ENCODE data around the gene FRY.

Gene FRY

DNA sequence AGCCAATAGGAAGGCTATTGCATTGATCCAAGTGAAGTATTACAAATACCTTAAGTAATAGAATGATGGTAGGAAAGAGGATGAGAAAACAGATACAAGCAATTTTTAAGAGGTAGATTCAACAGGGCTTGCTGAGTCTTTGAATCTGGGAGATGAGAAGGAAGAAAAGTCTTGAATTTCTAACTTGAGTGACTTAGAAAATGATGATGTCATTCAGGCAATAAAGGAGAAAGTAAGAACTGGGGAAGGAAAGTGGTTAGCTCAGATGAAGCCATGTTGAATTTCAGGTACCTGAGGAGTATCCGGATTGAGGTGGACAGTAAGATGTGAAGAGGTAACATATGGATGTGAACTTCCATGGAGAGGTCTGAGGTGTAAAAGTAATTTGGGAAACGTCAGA, 15.5 kb upstream of the FRY start:
- DNase-seq (ENCODE audit: low read depth in 1 of 2, low spot score in 1 of 2), result no peak

- DNase-seq (ENCODE audit: low read depth in 1 of 2, low spot score in 1 of 2), result no peak
Measured at GRCh38 chr13:32016631-32017030, 14.9 kb upstream of the FRY start.

DNA sequence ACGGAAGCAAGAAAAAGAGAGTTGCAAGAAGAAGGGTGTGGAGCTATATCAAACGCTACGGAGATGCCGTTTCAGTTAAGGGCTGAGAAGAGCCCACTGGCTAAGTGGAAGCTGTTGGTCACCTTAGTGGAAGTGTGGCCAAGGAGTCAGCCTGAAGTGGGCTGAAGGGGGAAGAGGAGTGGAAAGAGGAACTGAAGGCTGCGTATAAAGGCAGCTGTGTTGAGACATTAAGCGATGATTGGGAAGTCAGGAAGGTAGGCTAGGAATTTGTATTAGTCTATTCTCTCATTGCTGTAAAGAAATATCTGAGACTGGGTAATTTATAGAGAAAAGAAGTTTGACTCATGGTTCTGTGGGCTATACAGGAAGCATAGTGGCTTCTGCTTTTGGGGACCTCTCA, 14.1 kb upstream of the FRY start:
- no peak for DNase-seq (ENCODE audit: low read depth in 1 of 2, low spot score in 1 of 2)

DNA sequence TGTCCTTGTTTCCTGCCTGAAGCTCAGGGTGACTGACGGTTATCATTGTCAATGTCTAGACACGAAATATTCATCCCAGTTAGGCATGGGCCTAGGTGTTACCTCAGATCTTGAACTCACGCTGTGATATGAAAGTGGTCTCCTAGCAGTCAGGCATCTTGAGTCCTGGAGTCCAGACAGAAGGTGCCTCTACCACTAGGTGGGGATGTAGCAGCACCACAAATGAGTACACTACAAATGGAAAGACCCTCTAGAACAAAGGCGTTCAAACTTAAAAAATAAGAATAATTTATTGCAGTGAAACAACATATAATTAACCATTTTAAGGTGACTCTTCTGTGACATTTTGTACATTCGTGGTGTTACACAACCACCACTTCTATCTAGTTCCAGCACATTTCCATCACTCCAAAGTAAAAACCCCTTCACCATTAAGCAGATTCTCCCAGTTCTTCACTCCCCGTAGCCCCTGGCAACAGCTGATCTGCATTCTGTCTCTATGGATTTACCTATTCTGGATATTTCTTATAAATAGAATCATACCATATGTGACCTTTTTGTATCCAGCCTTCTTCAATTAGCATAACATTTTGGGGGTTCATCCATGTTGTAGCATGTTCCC, 11.9 kb upstream of the FRY start:
- peak in 1 of 2 donors; percentile 3 for DNase-seq (ENCODE audit: low read depth in 1 of 2, low spot score in 1 of 2)

- DNase-seq (ENCODE audit: low read depth in 1 of 2, low spot score in 1 of 2), result no peak
Measured at GRCh38 chr13:32021785-32022184, 9.8 kb upstream of the FRY start.

- no peak for DNase-seq (ENCODE audit: low read depth in 1 of 2, low spot score in 1 of 2)
Measured at GRCh38 chr13:32022311-32022710, 9.3 kb upstream of the FRY start.

DNA sequence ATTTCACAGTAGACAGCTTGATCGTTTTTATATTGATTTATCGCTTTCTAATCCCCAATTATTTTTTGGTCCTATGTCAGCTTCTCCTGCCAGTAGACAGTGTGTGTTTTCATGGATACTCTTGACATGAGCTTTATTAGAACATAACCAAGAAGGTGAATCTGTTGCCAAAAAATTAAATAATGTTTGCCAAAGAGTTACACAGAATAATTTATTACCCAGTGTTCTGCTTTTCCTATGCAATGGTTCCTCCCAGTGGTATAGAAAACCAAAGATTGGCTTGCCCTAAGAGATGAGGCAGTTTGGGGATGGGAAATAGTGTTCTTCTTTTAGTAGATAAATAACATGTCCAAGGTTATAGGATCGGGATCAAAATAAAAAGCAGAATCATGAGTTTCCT, 8.5 kb upstream of the FRY start:
- DNase-seq (ENCODE audit: low read depth in 1 of 2, low spot score in 1 of 2), result no peak

DNA sequence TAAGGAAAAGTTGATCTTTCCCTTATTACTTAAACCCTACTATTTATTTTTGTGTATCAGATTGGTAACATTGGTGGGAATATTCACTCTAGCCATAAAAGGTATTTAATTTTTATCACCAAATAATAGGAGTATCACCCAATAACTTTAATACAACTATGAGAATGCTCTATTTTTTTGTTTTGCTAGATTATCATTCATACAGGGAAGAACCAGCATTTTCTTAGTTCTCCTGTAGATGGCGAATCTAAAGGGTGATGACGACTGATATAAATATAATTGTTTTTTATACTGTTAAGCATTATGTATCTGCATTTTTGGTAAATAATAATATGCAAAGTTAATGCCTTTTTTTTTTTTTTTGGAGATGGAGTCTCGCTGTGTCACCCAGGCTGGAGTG, 7.9 kb upstream of the FRY start:
- no peak for DNase-seq (ENCODE audit: low read depth in 1 of 2, low spot score in 1 of 2)

DNA sequence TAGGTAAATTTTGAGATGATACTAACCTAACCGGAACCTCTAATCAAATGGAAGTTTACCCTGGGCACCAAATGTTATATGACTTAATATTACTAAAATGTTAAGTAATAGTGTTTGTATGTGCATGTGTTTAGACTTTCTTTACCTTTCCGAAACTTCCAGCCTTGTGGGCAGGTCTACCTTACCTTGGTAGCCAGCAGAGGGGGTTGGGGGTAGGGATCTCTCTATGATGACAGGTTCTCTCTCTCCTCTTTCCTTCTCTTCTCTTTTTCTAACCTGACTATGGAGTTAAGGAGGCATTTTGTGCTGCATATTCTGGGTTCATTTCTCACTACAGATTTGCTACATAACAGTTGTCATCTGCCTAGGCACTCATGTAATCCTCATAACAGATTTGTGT, 6.8 kb upstream of the FRY start:
- DNase-seq (ENCODE audit: low read depth in 1 of 2, low spot score in 1 of 2), result no peak

DNA sequence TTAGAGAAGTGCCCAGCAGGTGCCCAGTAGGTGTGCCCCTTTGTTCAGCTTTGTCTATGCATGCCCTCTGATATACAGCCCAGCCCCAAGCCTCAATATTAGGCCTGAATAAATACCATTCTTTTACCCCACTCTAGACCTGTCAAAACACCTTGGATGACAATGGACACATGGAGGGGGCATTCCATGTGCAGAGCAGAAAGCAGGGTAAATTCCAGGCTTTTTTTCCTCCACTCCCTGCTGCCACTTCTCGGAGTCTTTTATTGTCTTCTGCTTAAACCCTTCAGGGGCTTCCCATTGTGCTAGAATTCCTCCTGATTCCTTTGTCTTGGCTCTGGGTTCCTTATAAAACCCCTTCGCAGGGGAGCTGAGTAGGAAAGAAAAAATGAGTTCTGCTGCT, 5.8 kb upstream of the FRY start:
- no peak for DNase-seq (ENCODE audit: low read depth in 1 of 2, low spot score in 1 of 2)

DNA sequence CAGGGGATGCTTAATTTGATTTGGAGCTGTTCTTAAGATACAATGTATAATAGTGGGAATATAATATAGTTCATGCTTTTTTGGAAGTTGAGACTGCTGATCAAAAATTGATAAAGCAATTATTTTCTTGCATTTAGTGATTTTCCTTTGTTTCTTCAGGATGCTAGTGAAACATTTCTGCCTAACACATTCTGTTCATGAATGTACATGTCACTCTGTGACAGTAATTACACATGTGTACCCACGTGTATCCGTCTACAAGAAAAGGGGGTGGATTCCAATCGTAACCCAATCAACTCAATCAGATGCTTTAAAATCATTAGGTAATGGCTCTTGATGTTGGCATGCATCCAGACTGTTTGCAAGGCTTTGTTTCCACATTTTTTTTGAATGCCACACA, 5.0 kb upstream of the FRY start:
- no peak for DNase-seq (ENCODE audit: low read depth in 1 of 2, low spot score in 1 of 2)

- no peak for DNase-seq (ENCODE audit: low read depth in 1 of 2, low spot score in 1 of 2)
Measured at GRCh38 chr13:32028711-32029110, 2.9 kb upstream of the FRY start.

GRCh38 chr13:32029684-32030083, 1.9 kb upstream of the FRY start:
- DNase-seq (ENCODE audit: low read depth in 1 of 2, low spot score in 1 of 2), result no peak

DNA sequence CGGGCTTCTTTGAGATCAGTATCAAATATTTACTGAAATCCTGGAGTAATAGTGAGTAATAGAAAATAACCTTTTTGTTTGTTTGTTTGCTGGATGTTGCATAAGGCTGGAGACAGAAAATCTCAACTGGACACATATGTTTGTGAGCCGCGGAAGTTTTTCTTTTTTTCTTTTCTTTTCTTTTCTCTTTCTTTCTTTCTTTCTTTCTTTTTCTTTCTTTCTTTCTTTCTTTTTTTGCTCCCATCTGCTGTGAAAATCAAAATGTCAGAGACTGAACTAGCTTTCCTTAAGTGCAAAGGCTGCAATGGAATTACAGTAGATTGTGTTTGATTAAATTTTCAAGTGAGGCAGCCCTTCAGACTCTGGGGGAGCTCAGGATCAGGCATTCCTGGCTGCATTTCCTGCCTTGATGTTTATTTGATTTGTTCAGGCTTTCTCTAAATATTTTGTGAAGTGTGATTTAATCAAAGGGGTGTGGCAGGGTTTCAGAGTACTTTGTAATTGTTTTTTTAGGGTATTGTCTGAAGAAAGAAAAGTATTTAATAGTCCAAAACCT, 319 bp downstream of the FRY start:
- DNase-seq (ENCODE audit: low read depth in 1 of 2, low spot score in 1 of 2), result no peak

GRCh38 chr13:32032759-32033158, 1.2 kb downstream of the FRY start:
- no peak for DNase-seq (ENCODE audit: low read depth in 1 of 2, low spot score in 1 of 2)

DNA sequence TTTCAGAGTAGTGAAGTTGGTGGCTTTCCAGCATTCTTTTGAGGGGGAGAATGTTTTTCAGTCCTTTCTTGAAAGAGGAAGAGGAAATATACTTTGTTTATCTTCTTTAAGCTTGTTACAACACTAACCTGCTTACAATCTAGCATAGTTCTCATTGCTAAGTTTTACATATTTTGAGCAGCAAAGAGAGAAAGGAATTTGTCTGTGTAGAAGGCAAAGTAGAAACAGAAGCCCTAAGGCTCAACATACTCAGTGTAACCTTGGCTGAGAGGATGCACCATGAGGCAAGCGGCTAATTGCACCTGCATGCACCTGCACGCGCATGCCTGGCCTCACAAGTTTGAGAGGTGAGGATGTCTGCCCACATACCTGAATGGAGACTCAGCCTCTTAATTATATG, 2.2 kb downstream of the FRY start:
- no peak for DNase-seq (ENCODE audit: low read depth in 1 of 2, low spot score in 1 of 2)

DNA sequence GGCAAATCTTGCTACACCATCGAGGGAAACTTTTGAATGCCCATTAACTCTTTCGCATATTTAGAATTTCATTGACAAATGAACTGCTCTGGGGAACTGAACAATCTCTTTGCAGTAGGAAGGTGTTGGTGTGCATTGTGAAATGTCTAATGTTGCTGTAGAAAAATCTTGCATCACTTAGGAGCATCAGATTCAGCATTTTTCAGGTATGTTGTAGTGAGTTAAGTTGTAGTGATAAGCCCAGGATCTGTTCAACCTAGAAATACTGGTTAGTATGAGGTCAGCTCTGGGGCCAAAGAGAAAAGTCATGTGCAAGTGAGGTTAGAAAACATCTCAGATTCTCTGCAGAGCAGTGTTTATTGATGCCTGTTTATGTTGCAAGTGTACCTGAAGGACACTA, 4.1 kb downstream of the FRY start:
- DNase-seq (ENCODE audit: low read depth in 1 of 2, low spot score in 1 of 2), result no peak

DNA sequence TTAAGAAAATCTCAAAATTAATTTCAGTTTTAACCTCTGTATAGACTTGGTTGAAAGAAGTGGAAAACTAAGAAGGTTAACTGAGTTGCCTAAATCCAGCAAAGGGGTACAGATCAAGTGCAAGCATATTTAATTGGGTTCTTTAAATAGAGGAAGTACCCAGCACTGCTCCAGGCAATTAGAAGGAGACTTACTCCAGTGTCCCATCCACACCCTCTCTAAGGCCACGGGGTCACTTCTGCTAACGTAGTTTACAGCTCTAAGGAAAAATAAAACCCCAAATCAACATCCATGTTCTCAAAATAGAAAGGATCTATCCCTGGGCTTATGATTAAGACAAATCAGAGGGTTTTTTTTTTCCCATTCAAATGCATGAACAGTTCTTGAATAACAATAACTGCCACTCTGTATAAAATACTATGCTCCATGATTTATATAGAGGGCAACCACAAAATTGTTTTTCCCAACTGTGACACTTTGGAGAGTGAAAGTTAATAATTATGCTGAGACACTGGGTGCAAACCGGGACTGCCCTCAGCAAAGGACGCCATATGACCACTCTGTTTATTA, 4.6 kb downstream of the FRY start:
- DNase-seq (ENCODE audit: low read depth in 1 of 2, low spot score in 1 of 2), result no peak

GRCh38 chr13:32036757-32037156, 5.2 kb downstream of the FRY start:
- no peak for DNase-seq (ENCODE audit: low read depth in 1 of 2, low spot score in 1 of 2)

GRCh38 chr13:32037471-32037870, 5.9 kb downstream of the FRY start:
- no peak for DNase-seq (ENCODE audit: low read depth in 1 of 2, low spot score in 1 of 2)

DNA sequence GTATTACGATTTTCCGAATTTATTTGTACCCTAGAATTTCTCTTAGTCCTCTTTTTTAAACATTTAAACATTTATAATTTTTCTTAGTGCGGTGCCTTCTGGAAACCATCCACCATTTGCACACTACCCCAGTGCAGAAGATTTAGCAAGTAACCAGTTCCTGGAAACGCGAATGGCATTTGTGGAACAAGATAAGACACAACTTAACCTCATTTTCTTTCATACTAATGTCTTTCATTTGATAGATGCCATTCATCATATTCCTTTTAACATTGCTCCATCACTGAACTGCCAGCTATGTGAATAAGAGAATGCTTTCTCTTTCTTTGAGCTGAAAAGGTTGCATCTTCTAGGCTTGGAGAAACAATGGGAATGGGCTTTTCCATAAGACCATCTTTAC, 6.8 kb downstream of the FRY start:
- DNase-seq (ENCODE audit: low read depth in 1 of 2, low spot score in 1 of 2), result no peak

- no peak for DNase-seq (ENCODE audit: low read depth in 1 of 2, low spot score in 1 of 2)
Measured at GRCh38 chr13:32039056-32039455, 7.5 kb downstream of the FRY start.

GRCh38 chr13:32039528-32039927, 8.0 kb downstream of the FRY start:
- no peak for DNase-seq (ENCODE audit: low read depth in 1 of 2, low spot score in 1 of 2)
